Fibroblast of the conjunctiva (primary cell): Measurements from ENCODE around the gene DHDDS.
"Not testable (repeated sequence)": the region's sequence is repeated elsewhere in the genome, so short reads cannot be mapped to it uniquely, and the experiment has no call there.

Experiments
- DNase-seq: peaks from one replicate; pipeline ENCODE4 v3.0.0-alpha.2; 2010; ENCODE audit warnings: low read depth

DHDDS gene

DNA sequence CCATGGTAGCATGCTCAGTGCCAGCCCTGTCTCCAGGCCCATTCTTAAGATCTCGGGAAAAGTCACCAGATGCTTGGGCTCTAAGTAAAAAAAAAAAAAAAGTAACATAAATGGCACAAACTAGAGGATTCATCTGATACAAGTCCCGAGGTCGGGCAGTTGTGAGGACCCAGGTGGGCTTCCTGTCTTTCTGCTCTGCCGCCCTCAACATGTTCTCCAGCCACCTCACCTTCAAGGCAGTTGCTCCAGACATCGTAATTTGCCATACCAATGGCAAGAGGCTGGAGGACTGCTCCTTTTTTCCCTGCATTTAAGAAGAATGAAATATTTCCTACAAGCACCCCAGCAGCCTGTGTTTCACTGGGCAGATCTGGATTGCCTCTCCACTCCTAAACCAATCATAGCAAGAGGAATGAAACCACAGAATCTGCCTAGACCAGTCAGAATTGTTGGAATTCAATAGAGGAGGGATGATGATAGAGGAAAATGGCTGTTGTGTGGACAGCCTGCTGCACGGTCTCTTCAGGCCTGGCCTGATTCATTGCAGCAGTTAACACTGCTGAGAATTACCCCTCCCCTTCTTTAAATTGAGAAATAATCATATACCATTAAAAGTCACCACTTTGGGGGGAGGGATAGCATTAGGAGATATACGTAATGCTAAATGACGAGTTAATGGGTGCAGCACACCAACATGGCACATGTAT lies 45.5 kb downstream of the DHDDS start:
- no peak for DNase-seq

- DNase-seq, result no peak
Measured at GRCh38 chr1:26478159-26478558, 46.0 kb downstream of the DHDDS start.

DNA sequence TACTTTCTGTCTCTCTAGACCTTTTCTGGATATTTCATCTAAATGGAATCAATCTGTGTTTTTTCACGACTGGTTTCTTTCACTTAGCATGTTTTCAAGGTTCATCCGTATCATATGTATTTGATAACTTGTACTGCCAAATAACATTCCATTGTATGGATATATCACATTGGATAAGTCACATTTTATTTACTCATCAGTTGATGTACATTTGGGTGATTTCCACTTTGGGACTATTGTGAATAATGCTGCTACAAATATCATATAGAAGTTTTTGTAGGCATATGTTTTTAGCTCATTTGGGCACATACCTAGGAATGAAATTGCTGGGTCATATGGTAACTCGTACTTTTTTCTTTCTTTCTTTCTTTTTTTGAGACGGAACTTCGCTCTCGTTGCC lies 46.9 kb downstream of the DHDDS start:
- DNase-seq, result no peak

- DNase-seq, result no peak
Measured at GRCh38 chr1:26482921-26483320, 50.8 kb downstream of the DHDDS start.

GRCh38 chr1:26483980-26484379 lies 51.9 kb downstream of the DHDDS start:
- no peak for DNase-seq

DNA sequence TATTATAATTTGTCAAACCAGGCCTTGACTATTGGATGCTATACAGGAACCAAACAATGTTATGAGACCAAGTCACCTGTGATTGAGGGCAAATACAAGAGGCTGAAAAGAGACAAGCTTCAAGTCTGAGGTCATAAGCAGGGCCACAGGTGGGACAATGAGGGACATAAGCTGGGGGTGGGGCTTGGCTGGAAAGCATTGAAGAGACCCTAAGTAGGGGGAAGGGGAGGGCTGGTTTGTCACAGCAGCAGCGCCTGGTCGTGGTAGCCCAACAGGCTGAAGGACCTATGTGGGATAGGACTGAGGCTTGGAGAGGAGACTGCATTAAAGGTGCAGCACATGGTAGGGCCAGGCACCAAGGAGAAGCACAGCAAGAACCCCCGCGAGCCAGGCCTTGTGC lies 58.0 kb downstream of the DHDDS start:
- no peak for DNase-seq

DNA sequence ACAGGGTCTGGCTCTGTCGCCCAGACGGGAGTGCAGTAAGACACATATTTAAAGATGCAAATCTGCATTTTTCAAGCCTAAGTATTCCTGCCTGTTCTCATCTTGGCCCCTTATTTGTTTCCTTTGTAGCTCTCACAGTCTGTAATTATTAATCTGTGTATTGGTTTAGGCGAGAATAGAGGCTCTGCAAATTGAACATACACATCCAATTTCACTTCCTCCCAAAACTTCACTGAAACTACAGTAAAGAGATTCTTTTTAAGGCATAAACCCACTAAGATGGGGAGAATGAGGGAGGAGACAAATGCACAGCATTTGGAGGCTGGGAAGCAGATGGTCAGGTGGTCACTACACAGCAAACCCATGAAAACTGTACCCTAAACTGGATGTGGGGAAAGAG lies 61.1 kb downstream of the DHDDS start:
- no peak for DNase-seq

DNA sequence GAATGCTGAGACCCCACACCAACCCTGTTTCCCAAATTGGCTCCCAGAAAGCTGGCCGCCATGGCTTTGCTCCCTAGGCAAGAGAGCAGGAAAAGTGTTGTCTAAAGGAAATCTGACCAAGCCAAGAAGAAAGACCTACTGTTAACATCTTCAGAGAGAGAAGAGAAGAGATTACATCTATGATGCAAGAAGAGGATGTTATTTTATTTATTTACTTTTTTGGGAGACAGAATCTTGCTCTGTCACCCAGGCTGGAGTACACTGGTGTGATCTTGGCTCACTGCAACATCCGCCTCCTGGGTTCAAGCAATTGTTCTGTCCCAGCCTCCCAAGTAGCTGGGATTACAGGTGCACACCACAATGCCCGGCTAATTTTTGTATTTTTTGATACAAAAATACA lies 61.8 kb downstream of the DHDDS start:
- no peak for DNase-seq

GRCh38 chr1:26496861-26497260 lies 64.7 kb downstream of the DHDDS start:
- DNase-seq, result no peak

DNA sequence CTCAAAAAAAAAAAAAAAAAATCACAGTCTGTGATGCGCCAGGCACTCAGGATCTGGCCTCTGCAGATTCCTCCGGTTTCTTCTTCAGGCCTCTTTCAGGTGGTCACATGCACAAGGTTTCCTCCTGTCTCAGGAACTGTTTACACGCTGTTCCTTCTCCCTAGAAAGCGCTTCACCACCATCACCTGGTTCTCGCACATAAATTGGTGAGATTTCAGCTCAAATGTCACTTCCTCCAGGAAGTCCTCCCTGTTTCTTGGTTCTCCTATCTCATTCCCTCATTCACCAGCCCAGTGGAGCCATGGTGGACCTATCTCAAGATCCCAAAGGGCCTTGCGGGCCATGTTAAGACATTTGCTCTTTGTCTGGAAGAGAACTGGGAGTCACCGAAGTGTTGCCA lies 66.8 kb downstream of the DHDDS start:
- DNase-seq, result no peak

DNA sequence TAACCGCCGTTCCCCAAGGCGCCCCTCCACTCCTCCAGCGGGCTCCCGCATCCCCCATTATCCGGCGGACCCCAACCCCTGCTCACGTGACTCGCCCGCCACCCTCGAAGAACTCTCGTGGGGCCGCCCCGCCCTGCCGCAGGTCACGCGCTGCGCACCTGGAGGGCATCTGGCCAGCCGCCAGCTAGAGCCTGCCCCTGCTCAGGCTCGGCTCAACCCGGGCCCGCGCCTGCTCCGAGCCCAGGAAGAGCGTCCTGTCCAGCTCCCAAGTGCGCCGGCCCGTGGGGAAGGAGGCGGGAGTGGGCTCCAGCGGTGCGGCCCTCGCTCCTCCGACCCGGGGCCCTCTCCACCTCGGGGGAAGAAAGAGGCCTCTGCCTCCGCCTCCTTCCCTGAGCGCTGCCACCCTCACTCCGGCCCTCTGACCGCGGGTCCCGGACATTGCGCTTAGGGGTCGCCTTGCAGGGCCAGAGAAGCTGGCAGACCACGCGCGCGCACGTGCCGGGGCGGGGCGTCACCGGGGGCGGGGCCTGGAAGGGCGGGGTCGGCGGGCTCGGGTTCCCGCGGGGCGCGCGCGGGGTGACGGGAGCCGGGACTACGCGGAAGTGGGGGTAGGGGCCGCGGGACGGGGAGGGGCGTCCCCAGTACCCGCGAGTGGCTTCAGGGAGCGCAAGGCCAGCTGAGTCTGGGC lies 68.5 kb downstream of the DHDDS start:
- no peak for DNase-seq

DNA sequence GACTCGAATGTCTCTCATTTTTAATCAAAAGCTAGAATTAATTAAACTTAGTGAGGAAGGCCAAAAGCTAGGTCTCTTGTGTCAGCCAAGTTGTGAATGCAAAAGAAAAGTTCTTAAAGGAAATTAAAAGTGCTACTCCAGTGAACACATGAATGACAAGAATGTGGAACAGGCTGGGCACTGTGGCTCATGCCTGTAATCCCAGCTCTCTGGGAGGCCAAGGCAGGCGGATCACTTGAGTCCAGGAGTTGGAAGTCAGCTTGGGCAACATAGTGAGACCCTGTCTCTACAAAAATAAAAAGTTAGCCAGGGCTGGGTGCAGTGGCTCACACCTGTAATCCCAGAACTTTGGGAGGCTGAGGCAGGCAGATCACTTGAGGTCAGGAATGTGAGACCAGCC lies 78.6 kb downstream of the DHDDS start:
- not testable (repeated sequence) for DNase-seq

DNA sequence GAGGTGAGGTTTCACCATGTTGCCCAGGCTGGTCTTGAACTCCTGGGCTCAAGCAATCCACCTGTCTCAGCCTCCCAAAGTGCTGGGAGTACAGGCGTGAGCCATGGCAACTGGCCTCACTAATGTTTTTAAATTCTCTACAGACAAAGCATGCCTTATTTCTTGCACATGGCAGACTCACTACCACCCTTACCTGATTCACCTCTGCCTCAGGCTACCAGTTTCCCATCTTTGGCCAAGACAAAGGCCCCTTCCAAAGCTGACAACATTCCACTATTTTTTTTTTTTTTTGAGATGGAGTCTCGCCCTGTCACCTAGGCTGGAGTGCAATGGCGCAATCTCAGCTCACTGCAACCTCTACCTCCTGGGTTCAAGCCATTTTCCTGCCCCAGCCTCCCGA lies 83.7 kb downstream of the DHDDS start:
- not testable (repeated sequence) for DNase-seq

GRCh38 chr1:26516987-26517765 lies 85.1 kb downstream of the DHDDS start:
- DNase-seq, result no peak

- DNase-seq, result no peak
Measured at GRCh38 chr1:26517766-26518049, 85.6 kb downstream of the DHDDS start.

- DNase-seq, result no peak
Measured at GRCh38 chr1:26518355-26518754, 86.2 kb downstream of the DHDDS start.

- no peak for DNase-seq
Measured at GRCh38 chr1:26520339-26520738, 88.2 kb downstream of the DHDDS start.
